GM12878 (cell line): ENCODE data around the gene EFHD1. TPM values are rescaled to one million over a fixed set of nuclear protein-coding genes. Genes with fewer than 3 reads are reported as not detected.

ENCODE experiments used
- BHLHE40 ChIP-seq, 2 experiments: fragments of 450-650 bp in 1 of 2; IDR thresholded peaks; 2 replicates each; pipeline ENCODE4 v1.6.1; 2011 to 2017; ENCODE audit warnings: low read depth in 2 of 2, borderline replicate concordance in 1 of 2, improper control_type of control experiment in 1 of 2, low read length in 1 of 2, mild to moderate bottlenecking in 1 of 2
- CBX3 ChIP-seq: fragments of 200-600 bp; sonication (generic); IDR thresholded peaks from 2 replicates; pipeline ENCODE4 v1.6.1; 2016; ENCODE audit warnings: low read depth, borderline replicate concordance
- CHD2 ChIP-seq: IDR thresholded peaks from 2 replicates; pipeline ENCODE4 v1.6.1; 2011; ENCODE audit warnings: low read depth, low read length, improper control_type of control experiment, borderline replicate concordance
- FOXM1 ChIP-seq: IDR thresholded peaks from 2 replicates; pipeline ENCODE4 v1.6.1; 2012; ENCODE audit warnings: low read depth, mild to moderate bottlenecking, inconsistent platforms, low read length, moderate library complexity
- KAT2A ChIP-seq: conservative IDR thresholded peaks from 2 replicates; pipeline ENCODE4 v1.6.1; 2011; ENCODE audit warnings: low read depth, low read length; ENCODE audit not compliant: control insufficient read depth
- KLF5 ChIP-seq: fragments of 450-650 bp; IDR thresholded peaks from 2 replicates; pipeline ENCODE4 v1.6.1; 2014; ENCODE audit warnings: mild to moderate bottlenecking; ENCODE audit not compliant: partially characterized antibody
- LARP7 ChIP-seq: fragments of 450-650 bp; IDR thresholded peaks from 2 replicates; pipeline ENCODE4 v1.6.1; 2017; ENCODE audit warnings: mild to moderate bottlenecking
- NFXL1 ChIP-seq: fragments of 450-650 bp; IDR thresholded peaks from 2 replicates; pipeline ENCODE4 v1.6.1; 2017; ENCODE audit warnings: antibody characterized with exemption, mild to moderate bottlenecking, borderline replicate concordance
- NR2C1 ChIP-seq: fragments of 450-650 bp; IDR thresholded peaks from 2 replicates; pipeline ENCODE4 v1.6.1; 2017; ENCODE audit warnings: antibody characterized with exemption, mild to moderate bottlenecking, moderate library complexity
- REST ChIP-seq: IDR thresholded peaks from 2 replicates; pipeline ENCODE4 v1.6.1; 2012; ENCODE audit warnings: mild to moderate bottlenecking, low read depth, low read length
- SREBF1 ChIP-seq: IDR thresholded peaks from 2 replicates; pipeline ENCODE4 v1.6.1; 2012; ENCODE audit warnings: mild to moderate bottlenecking, low read length
- WRNIP1 ChIP-seq: IDR thresholded peaks from 2 replicates; pipeline ENCODE4 v1.6.1; 2011; ENCODE audit warnings: low read depth, low read length, improper control_type of control experiment, borderline replicate concordance
- ZBED1 ChIP-seq: IDR thresholded peaks from 2 replicates; pipeline ENCODE4 v1.6.1; 2016; ENCODE audit warnings: borderline replicate concordance
- ZNF24 ChIP-seq: fragments of 450-650 bp; IDR thresholded peaks from 2 replicates; pipeline ENCODE4 v1.6.1; 2017; ENCODE audit warnings: antibody characterized with exemption, mild to moderate bottlenecking
- polyA plus RNA-seq, 11 experiments: library from polyadenylated mRNA; depleted of rRNA in 4 of 11; unstranded in 6 of 11; stranded (reverse) in 5 of 11; fragments of >200 nt; fragmentation: Nextera tagmentation in 4 of 11; fragmentation: Illumina TruSeq in 1 of 11; extraction: Ambion mirVana in 4 of 11; extraction: Trizol in 1 of 11; gene quantifications; 1 replicate in 1 of 11; 2 replicates in 10 of 11; pipeline versions ENCODE4 v1.2.1 to v1.2.3, GENCODE V29; 2011 to 2016; ENCODE audit warnings: inconsistent platforms in 2 of 11, missing spikeins in 2 of 11, low read depth in 1 of 11
- total RNA-seq, 4 experiments: library from RNA; depleted of rRNA in 3 of 4; stranded (reverse); fragments of >200 nt in 3 of 4; fragmentation: Illumina TruSeq in 1 of 4; extraction: Trizol in 1 of 4; gene quantifications; 2 replicates each; pipeline versions ENCODE4 v1.2.1 to v1.2.3, GENCODE V29; 2013 to 2021
- TF ChIP-seq, protein P1 (sequence below): fragments of 450-650 bp; IDR thresholded peaks from 2 replicates; pipeline ENCODE4 v1.6.1; 2017; ENCODE audit warnings: mild to moderate bottlenecking, moderate library complexity
- TF ChIP-seq, protein P2 (sequence below): fragments of 450-650 bp; formaldehyde crosslinking; IDR thresholded peaks from 2 replicates; pipeline ENCODE4 v1.5.0; 2022; ENCODE audit warnings: mild to moderate bottlenecking, missing genetic modification characterization
- TF ChIP-seq, protein P3 (sequence below): fragments of 150-350 bp; IDR thresholded peaks from 2 replicates; pipeline ENCODE4 v1.6.1; 2014; ENCODE audit warnings: mild to moderate bottlenecking, low read depth, low read length

EFHD1 gene
- total and polyA plus RNA-seq, 10 of the 15 experiments (the other 5 are each of a cell fraction or from before 2014, with no cell fraction given), result 0.07 TPM; not detected in 9

GRCh38 chr2:232697059-232697806 lies 63.8 kb downstream of the EFHD1 start, which contains the start of gene GIGYF2 (continued):
- no peak for TF ChIP-seq REST
- TF ChIP-seq, protein P1, sequence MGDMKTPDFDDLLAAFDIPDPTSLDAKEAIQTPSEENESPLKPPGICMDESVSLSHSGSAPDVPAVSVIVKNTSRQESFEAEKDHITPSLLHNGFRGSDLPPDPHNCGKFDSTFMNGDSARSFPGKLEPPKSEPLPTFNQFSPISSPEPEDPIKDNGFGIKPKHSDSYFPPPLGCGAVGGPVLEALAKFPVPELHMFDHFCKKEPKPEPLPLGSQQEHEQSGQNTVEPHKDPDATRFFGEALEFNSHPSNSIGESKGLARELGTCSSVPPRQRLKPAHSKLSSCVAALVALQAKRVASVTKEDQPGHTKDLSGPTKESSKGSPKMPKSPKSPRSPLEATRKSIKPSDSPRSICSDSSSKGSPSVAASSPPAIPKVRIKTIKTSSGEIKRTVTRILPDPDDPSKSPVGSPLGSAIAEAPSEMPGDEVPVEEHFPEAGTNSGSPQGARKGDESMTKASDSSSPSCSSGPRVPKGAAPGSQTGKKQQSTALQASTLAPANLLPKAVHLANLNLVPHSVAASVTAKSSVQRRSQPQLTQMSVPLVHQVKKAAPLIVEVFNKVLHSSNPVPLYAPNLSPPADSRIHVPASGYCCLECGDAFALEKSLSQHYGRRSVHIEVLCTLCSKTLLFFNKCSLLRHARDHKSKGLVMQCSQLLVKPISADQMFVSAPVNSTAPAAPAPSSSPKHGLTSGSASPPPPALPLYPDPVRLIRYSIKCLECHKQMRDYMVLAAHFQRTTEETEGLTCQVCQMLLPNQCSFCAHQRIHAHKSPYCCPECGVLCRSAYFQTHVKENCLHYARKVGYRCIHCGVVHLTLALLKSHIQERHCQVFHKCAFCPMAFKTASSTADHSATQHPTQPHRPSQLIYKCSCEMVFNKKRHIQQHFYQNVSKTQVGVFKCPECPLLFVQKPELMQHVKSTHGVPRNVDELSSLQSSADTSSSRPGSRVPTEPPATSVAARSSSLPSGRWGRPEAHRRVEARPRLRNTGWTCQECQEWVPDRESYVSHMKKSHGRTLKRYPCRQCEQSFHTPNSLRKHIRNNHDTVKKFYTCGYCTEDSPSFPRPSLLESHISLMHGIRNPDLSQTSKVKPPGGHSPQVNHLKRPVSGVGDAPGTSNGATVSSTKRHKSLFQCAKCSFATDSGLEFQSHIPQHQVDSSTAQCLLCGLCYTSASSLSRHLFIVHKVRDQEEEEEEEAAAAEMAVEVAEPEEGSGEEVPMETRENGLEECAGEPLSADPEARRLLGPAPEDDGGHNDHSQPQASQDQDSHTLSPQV, result 0 out of 2 replicates have a peak, but pooled peaks have one; percentile 29
- no peak for TF ChIP-seq WRNIP1
- TF ChIP-seq NR2C1, result peak; percentile 26; the same call in 1 of the 2 replicates
- no peak for TF ChIP-seq SREBF1
- TF ChIP-seq, protein P2, sequence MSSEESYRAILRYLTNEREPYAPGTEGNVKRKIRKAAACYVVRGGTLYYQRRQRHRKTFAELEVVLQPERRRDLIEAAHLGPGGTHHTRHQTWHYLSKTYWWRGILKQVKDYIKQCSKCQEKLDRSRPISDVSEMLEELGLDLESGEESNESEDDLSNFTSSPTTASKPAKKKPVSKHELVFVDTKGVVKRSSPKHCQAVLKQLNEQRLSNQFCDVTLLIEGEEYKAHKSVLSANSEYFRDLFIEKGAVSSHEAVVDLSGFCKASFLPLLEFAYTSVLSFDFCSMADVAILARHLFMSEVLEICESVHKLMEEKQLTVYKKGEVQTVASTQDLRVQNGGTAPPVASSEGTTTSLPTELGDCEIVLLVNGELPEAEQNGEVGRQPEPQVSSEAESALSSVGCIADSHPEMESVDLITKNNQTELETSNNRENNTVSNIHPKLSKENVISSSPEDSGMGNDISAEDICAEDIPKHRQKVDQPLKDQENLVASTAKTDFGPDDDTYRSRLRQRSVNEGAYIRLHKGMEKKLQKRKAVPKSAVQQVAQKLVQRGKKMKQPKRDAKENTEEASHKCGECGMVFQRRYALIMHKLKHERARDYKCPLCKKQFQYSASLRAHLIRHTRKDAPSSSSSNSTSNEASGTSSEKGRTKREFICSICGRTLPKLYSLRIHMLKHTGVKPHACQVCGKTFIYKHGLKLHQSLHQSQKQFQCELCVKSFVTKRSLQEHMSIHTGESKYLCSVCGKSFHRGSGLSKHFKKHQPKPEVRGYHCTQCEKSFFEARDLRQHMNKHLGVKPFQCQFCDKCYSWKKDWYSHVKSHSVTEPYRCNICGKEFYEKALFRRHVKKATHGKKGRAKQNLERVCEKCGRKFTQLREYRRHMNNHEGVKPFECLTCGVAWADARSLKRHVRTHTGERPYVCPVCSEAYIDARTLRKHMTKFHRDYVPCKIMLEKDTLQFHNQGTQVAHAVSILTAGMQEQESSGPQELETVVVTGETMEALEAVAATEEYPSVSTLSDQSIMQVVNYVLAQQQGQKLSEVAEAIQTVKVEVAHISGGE (CRISPR knock-in tag), result peak; percentile 50
- TF ChIP-seq CBX3, result no peak
- 0 out of 2 replicates have a peak, but pooled peaks have one; percentile 24 for TF ChIP-seq ZNF24
- no peak for TF ChIP-seq KAT2A
- 0 out of 2 replicates have a peak, but pooled peaks have one; percentile 54 for TF ChIP-seq NFXL1
- TF ChIP-seq CHD2, result no peak
- peak; percentile 81 to 96 for TF ChIP-seq BHLHE40 (IDR thresholded peaks at IDR 0.05; ENCODE audit: borderline replicate concordance in 1 of 2, low read depth in 2 of 2, low read length in 1 of 2)
- no peak for TF ChIP-seq KLF5
- TF ChIP-seq, protein P3, sequence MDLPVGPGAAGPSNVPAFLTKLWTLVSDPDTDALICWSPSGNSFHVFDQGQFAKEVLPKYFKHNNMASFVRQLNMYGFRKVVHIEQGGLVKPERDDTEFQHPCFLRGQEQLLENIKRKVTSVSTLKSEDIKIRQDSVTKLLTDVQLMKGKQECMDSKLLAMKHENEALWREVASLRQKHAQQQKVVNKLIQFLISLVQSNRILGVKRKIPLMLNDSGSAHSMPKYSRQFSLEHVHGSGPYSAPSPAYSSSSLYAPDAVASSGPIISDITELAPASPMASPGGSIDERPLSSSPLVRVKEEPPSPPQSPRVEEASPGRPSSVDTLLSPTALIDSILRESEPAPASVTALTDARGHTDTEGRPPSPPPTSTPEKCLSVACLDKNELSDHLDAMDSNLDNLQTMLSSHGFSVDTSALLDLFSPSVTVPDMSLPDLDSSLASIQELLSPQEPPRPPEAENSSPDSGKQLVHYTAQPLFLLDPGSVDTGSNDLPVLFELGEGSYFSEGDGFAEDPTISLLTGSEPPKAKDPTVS, result no peak
- no peak for TF ChIP-seq FOXM1
- no peak for TF ChIP-seq ZBED1
- TF ChIP-seq LARP7, result peak; percentile 90
